Spleen (tissue), 11 donors: Measurements from ENCODE around the gene NFIC. TPM values are rescaled to one million over a fixed set of nuclear protein-coding genes. Genes with fewer than 3 reads are reported as not detected.

Experiments used
- DNase-seq: peaks from one replicate; pipeline ENCODE4 v3.0.0-alpha.2; 2020
- H3K27ac ChIP-seq, 8 donors: fragments of 200-600 bp; sonication (generic) in 7 of 8; 1 replicate in 4 of 8; 2 replicates in 4 of 8; pipeline versions ENCODE4 v1.5.0 to v1.8.0; 2016 to 2021; ENCODE audit warnings: inconsistent platforms in 4 of 8, mild to moderate bottlenecking in 4 of 8, moderate library complexity in 1 of 8
- H3K27me3 ChIP-seq, 7 donors: fragments of 200-600 bp; sonication (generic) in 6 of 7; replicated peaks in 1 of 7; 1 replicate in 4 of 7; 2 replicates in 3 of 7; pipeline versions ENCODE4 v1.5.0 to v1.8.0; 2016 to 2021; ENCODE audit warnings: inconsistent platforms in 3 of 7, mild to moderate bottlenecking in 1 of 7
- H3K36me3 ChIP-seq, 6 donors: fragments of 200-600 bp; sonication (generic) in 5 of 6; 1 replicate in 4 of 6; 2 replicates in 2 of 6; pipeline versions ENCODE4 v1.5.0 to v1.8.0; 2016 to 2021; ENCODE audit warnings: inconsistent platforms in 2 of 6
- H3K4me1 ChIP-seq, 6 donors: fragments of 200-600 bp; sonication (generic) in 5 of 6; 1 replicate in 3 of 6; 2 replicates in 3 of 6; pipeline versions ENCODE4 v1.5.0 to v1.8.0; 2016 to 2021; ENCODE audit warnings: inconsistent platforms in 3 of 6
- H3K4me3 ChIP-seq, 8 donors: fragments of 200-600 bp; sonication (generic) in 7 of 8; 1 replicate in 4 of 8; 2 replicates in 4 of 8; pipeline versions ENCODE4 v1.5.0 to v1.8.0; 2016 to 2021; ENCODE audit warnings: inconsistent platforms in 4 of 8, mild to moderate bottlenecking in 4 of 8, moderate library complexity in 2 of 8
- H3K9me3 ChIP-seq, 8 donors: fragments of 200-600 bp; sonication (generic) in 7 of 8; 1 replicate in 4 of 8; 2 replicates in 4 of 8; pipeline versions ENCODE4 v1.5.0 to v1.8.0; 2016 to 2021; ENCODE audit warnings: inconsistent platforms in 4 of 8
- CTCF ChIP-seq, 11 experiments: fragments of 200-600 bp in 7 of 11; fragments of 450-650 bp in 4 of 11; sonication (generic) in 4 of 11; IDR thresholded peaks in 8 of 11; conservative IDR thresholded peaks in 3 of 11; 1 replicate in 7 of 11; 2 replicates in 4 of 11; pipeline versions ENCODE4 v1.4.0 to v1.8.0; 2016 to 2021; ENCODE audit warnings: antibody characterized with exemption in 11 of 11, inconsistent platforms in 4 of 11, mild to moderate bottlenecking in 1 of 11
- POLR2A ChIP-seq, 3 donors: fragments of 450-650 bp; IDR thresholded peaks; one replicate each; pipeline ENCODE4 v1.5.1; 2017; ENCODE audit warnings: antibody characterized with exemption in 3 of 3, mild to moderate bottlenecking in 1 of 3
- POLR2AphosphoS5 ChIP-seq, 3 donors: sonication (generic); formaldehyde crosslinking; IDR thresholded peaks; one replicate each; pipeline ENCODE4 v1.5.1; 2017; ENCODE audit warnings: antibody characterized with exemption in 3 of 3
- WGBS, 5 donors: extraction: QIAGEN DNeasy Blood & Tissue Kit in 3 of 5; methylation state at CpG; one replicate each; pipeline versions ENCODE4 v1.1.5 to v1.1.7; 2013 to 2018; 5-methylcytosine and 5-hydroxymethylcytosine counted together
- intact Hi-C: fragments of 100-400 bp; cut with DNase I; formaldehyde crosslinking; loops from one replicate; pipeline ENCODE4 v1.15.0; 2023; ENCODE audit warnings: low total_unique reads
- polyA plus RNA-seq, 3 donors: library from polyadenylated mRNA; stranded (reverse); fragments of 200-250 nt; gene quantifications; one replicate each; pipeline ENCODE4 v1.2.1, GENCODE V29; 2013
- total RNA-seq, 7 donors: library from RNA; depleted of rRNA in 3 of 7; stranded (reverse); fragments of >200 nt in 3 of 7; fragmentation: NEBNext Ultra II Directional in 4 of 7; extraction: Animal tissue kit (Norgen Biotek cat#: 25700) in 4 of 7; gene quantifications; one replicate each; pipeline versions ENCODE4 v1.1.0 to v1.2.1, GENCODE V29; 2016 to 2021
- donor health status: healthy with polysubstance abuse.
- donor health status: DM: no; HTN: no; CAD: no; lungs with moderate emphysema.
- donor health status: DM: no; HTN: no; CAD: no.
- donor health status: Bipolar disorder and iron deficiency.
- donor health status: healthy.
- donor health status: DM: no; HTN: no; CAD: no.
- donor health status: DM: yes; HTN: yes; CAD: no.

Gene NFIC
- total and polyA plus RNA-seq, 10 donors, result 4.1 to 125 (median 74.4) TPM

- H3K4me3 ChIP-seq, result no peak overlapping the region
- H3K27ac ChIP-seq, result peak overlapping the region; percentile 60 to 96 (median 92)
- H3K36me3 ChIP-seq, result peaks cover 0 to 66% (median 7%) of the 10 kb centered on the region in 6 donors
- TF ChIP-seq POLR2AphosphoS5 (IDR thresholded peaks at IDR 0.05), result peak; percentile 61 to 73 (median 67)
- no peak for TF ChIP-seq POLR2A (IDR thresholded peaks at IDR 0.05)
- no peak for TF ChIP-seq CTCF (IDR thresholded peaks at IDR 0.05 in 8 of 11, conservative IDR thresholded peaks at IDR 0.05 in 3 of 11)
- H3K27me3 ChIP-seq, result no peaks in the 10 kb centered on the region
- H3K4me1 ChIP-seq, result peaks cover 28 to 71% (median 47%) of the 10 kb centered on the region in 6 donors
- peak; percentile 86 for DNase-seq
- WGBS, 5 donors, result 69 to 90% (median 72%) methylated on average over 9 to 12 of the region's 12 CpGs
- intact Hi-C loops, result no loop called here
- no peaks in the 10 kb centered on the region for H3K9me3 ChIP-seq
These were observed 66.9 kb downstream of the NFIC start for GRCh38 chr19:3433313-3433712.

- H3K27ac ChIP-seq, result peak overlapping the region; percentile 60 to 96 (median 92)
- peaks cover 25 to 65% (median 42%) of the 10 kb centered on the region in 6 donors for H3K4me1 ChIP-seq
- H3K27me3 ChIP-seq, result no peaks in the 10 kb centered on the region
- no peak for DNase-seq
- 86 to 91% (median 87%) methylated on average over 10 to 11 of the region's 11 CpGs for WGBS, 5 donors
- peak overlapping the region in 4 of 8 donors; percentile 50 to 75 (median 62) for H3K4me3 ChIP-seq
- no peaks in the 10 kb centered on the region for H3K9me3 ChIP-seq
- TF ChIP-seq POLR2AphosphoS5 (IDR thresholded peaks at IDR 0.05) (no peak), POLR2A (IDR thresholded peaks at IDR 0.05) (no peak), CTCF (IDR thresholded peaks at IDR 0.05 in 8 of 11, conservative IDR thresholded peaks at IDR 0.05 in 3 of 11) (no peak)
- intact Hi-C loops, result no loop called here
- H3K36me3 ChIP-seq, result peaks cover 0 to 73% (median 9%) of the 10 kb centered on the region in 6 donors
These were observed 67.6 kb downstream of the NFIC start for GRCh38 chr19:3433805-3434540.

- WGBS, 5 donors, result 3 to 21% (median 3%) methylated on average over 5 to 67 of the region's 67 CpGs
- no peaks in the 10 kb centered on the region for H3K9me3 ChIP-seq
- peak overlapping the region; percentile 39 to 75 (median 61) for H3K4me3 ChIP-seq
- H3K27me3 ChIP-seq, result no peaks in the 10 kb centered on the region
- H3K27ac ChIP-seq, result peak overlapping the region; percentile 79 to 96 (median 94)
- peak; percentile 89 to 96 (median 90) for TF ChIP-seq POLR2AphosphoS5 (IDR thresholded peaks at IDR 0.05)
- TF ChIP-seq POLR2A (IDR thresholded peaks at IDR 0.05), result peak in 1 of 3 donors; percentile 25
- peak in 5 of 11 experiments; percentile 9 to 33 (median 25) for TF ChIP-seq CTCF (IDR thresholded peaks at IDR 0.05 in 8 of 11, conservative IDR thresholded peaks at IDR 0.05 in 3 of 11)
- peak; percentile 99 for DNase-seq
- peaks cover 18 to 57% (median 34%) of the 10 kb centered on the region in 6 donors for H3K4me1 ChIP-seq
- peaks cover 0 to 78% (median 10%) of the 10 kb centered on the region in 6 donors for H3K36me3 ChIP-seq
- intact Hi-C loops, result no loop called here
These were observed 68.5 kb downstream of the NFIC start for GRCh38 chr19:3434630-3435553.
